A673 (cell line): Measurements from ENCODE around the gene SCAF1.

Source experiments
- CTCF ChIP-seq: fragments of 300-800, 200-600 bp; sonication (generic); conservative IDR thresholded peaks from 2 replicates; pipeline ENCODE4 v1.5.1; 2017; ENCODE audit warnings: low read depth, mild to moderate bottlenecking, antibody characterized with exemption, low read length, moderate library complexity, mixed read lengths
- EZH2 ChIP-seq: fragments of 200-600 bp; sonication (generic); IDR thresholded peaks from 2 replicates; pipeline ENCODE4 v1.6.1; 2017; ENCODE audit warnings: borderline replicate concordance, low read depth, mild to moderate bottlenecking, mixed read lengths, antibody characterized with exemption, low read length; ENCODE audit not compliant: poor library complexity, severe bottlenecking

GRCh38 chr19:49594993-49595818 lies 46.8 kb upstream of the SCAF1 start:
- TF ChIP-seq CTCF (no peak), EZH2 (no peak)
